HEK293 (cell line): ENCODE results near the gene PFKM.

Experiments
- CTCF ChIA-PET: fragments of 350-600 bp; formaldehyde crosslinking; extraction: SDS; loops from one replicate; lab custom pipeline; 2021; ENCODE audit warnings: antibody characterized with exemption; lab: Yijun Ruan, JAX
- POLR2A ChIA-PET: fragments of 300-600 bp; formaldehyde crosslinking; extraction: SDS; loops from one replicate; lab custom pipeline; 2020; ENCODE audit warnings: antibody characterized with exemption, inconsistent platforms; lab: Yijun Ruan, JAX
- H3K27ac ChIP-seq: fragments of 200-500 bp; sonication (Bioruptor generic); 2 replicates; pipeline ENCODE4 v1.5.1; 2014; ENCODE audit warnings: low read depth, low read length, control low read depth, inconsistent platforms; ENCODE audit errors: extremely low read depth
- H3K36me3 ChIP-seq, 2 experiments: fragments of 200-500 bp in 1 of 2; sonication (Bioruptor generic) in 1 of 2; 1 replicate in 1 of 2; 2 replicates in 1 of 2; pipeline ENCODE4 v1.5.1; 2014 to 2017; ENCODE audit warnings: inconsistent platforms in 2 of 2, low read length in 2 of 2; ENCODE audit not compliant: control insufficient read depth in 2 of 2, insufficient read depth in 1 of 2
- H3K4me1 ChIP-seq: fragments of 200-500 bp; sonication (Bioruptor generic); 2 replicates; pipeline ENCODE4 v1.5.1; 2014; ENCODE audit warnings: mild to moderate bottlenecking, low read length, inconsistent platforms; ENCODE audit not compliant: control insufficient read depth, insufficient read depth
- H3K4me3 ChIP-seq: 2 replicates; pipeline ENCODE4 v1.5.1; 2011; ENCODE audit warnings: low read depth, mild to moderate bottlenecking, control low read depth, low read length, moderate library complexity
- H3K9me3 ChIP-seq: fragments of 200-500 bp; sonication (Bioruptor generic); 2 replicates; pipeline ENCODE4 v1.5.1; 2014; ENCODE audit warnings: low read depth, low read length, inconsistent platforms; ENCODE audit not compliant: control insufficient read depth, insufficient read depth
- PRDM1 ChIP-seq: fragments of 450-650 bp; formaldehyde crosslinking; IDR thresholded peaks from 2 replicates; pipeline ENCODE4; 2016; ENCODE audit warnings: missing biosample characterization, missing genetic modification characterization
- SALL2 ChIP-seq: fragments of 450-650 bp; formaldehyde crosslinking; IDR thresholded peaks from 2 replicates; pipeline ENCODE4 v1.5.0; 2017; ENCODE audit warnings: missing biosample characterization, mild to moderate bottlenecking, missing genetic modification characterization, borderline replicate concordance
- SETDB1 ChIP-seq: IDR thresholded peaks from one replicate; pipeline ENCODE4 v1.6.1; 2017; ENCODE audit warnings: mild to moderate bottlenecking, low read length, moderate library complexity, mixed read lengths; ENCODE audit not compliant: insufficient read length
- SP7 ChIP-seq: fragments of 450-650 bp; formaldehyde crosslinking; IDR thresholded peaks from 2 replicates; pipeline ENCODE4 v1.5.1; 2016; ENCODE audit warnings: missing biosample characterization, missing genetic modification characterization
- WT1 ChIP-seq: fragments of 450-650 bp; formaldehyde crosslinking; IDR thresholded peaks from 2 replicates; pipeline ENCODE4 v1.5.1; 2016; ENCODE audit warnings: missing biosample characterization, missing genetic modification characterization
- ZBTB1 ChIP-seq: fragments of 450-650 bp; formaldehyde crosslinking; IDR thresholded peaks from 2 replicates; pipeline ENCODE4 v1.5.1; 2016; ENCODE audit warnings: missing biosample characterization, missing genetic modification characterization
- ZBTB26 ChIP-seq: fragments of 450-650 bp; formaldehyde crosslinking; optimal IDR thresholded peaks from 2 replicates; pipeline ENCODE3; 2016; ENCODE audit warnings: missing biosample characterization, mild to moderate bottlenecking, missing genetic modification characterization
- ZBTB48 ChIP-seq: fragments of 450-650 bp; formaldehyde crosslinking; IDR thresholded peaks from 2 replicates; pipeline ENCODE4 v1.5.1; 2016; ENCODE audit warnings: missing biosample characterization, missing genetic modification characterization
- ZBTB7A ChIP-seq: fragments of 450-650 bp; formaldehyde crosslinking; IDR thresholded peaks from 2 replicates; pipeline ENCODE4 v1.5.1; 2016; ENCODE audit warnings: low read depth, missing biosample characterization, missing genetic modification characterization
- ZBTB8A ChIP-seq: fragments of 450-650 bp; formaldehyde crosslinking; IDR thresholded peaks from 2 replicates; pipeline ENCODE4 v1.5.1; 2016; ENCODE audit warnings: missing biosample characterization, missing genetic modification characterization
- ZNF214 ChIP-seq: fragments of 450-650 bp; formaldehyde crosslinking; IDR thresholded peaks from 2 replicates; pipeline ENCODE4 v1.5.1; 2017; ENCODE audit warnings: missing biosample characterization, mild to moderate bottlenecking, missing genetic modification characterization, borderline replicate concordance
- ZNF350 ChIP-seq: fragments of 450-650 bp; formaldehyde crosslinking; IDR thresholded peaks from 2 replicates; pipeline ENCODE4 v1.5.0; 2017; ENCODE audit warnings: missing biosample characterization, mild to moderate bottlenecking, missing genetic modification characterization
- ZNF362 ChIP-seq: fragments of 450-650 bp; formaldehyde crosslinking; IDR thresholded peaks from 2 replicates; pipeline ENCODE4 v1.5.1; 2016; ENCODE audit warnings: missing biosample characterization, missing genetic modification characterization
- ZNF37A ChIP-seq: fragments of 450-650 bp; IDR thresholded peaks from 2 replicates; pipeline ENCODE4 v1.5.1; 2018; ENCODE audit warnings: missing biosample characterization, missing genetic modification characterization
- ZNF501 ChIP-seq: fragments of 450-650 bp; formaldehyde crosslinking; IDR thresholded peaks from 2 replicates; pipeline ENCODE4 v1.5.1; 2016; ENCODE audit warnings: missing biosample characterization, missing genetic modification characterization
- ZNF514 ChIP-seq: fragments of 450-650 bp; formaldehyde crosslinking; IDR thresholded peaks from 2 replicates; pipeline ENCODE4 v1.5.1; 2016; ENCODE audit warnings: missing biosample characterization, missing genetic modification characterization
- ZNF544 ChIP-seq: fragments of 450-650 bp; formaldehyde crosslinking; IDR thresholded peaks from 2 replicates; pipeline ENCODE4 v1.5.0; 2017; ENCODE audit warnings: missing biosample characterization, missing genetic modification characterization
- ZNF701 ChIP-seq: fragments of 450-650 bp; formaldehyde crosslinking; IDR thresholded peaks from 2 replicates; pipeline ENCODE4 v1.5.1; 2016; ENCODE audit warnings: missing biosample characterization, missing genetic modification characterization
- ZNF76 ChIP-seq: fragments of 450-650 bp; formaldehyde crosslinking; IDR thresholded peaks from 2 replicates; pipeline ENCODE4; 2016; ENCODE audit warnings: low read depth, missing biosample characterization, missing genetic modification characterization, borderline replicate concordance
- ZNF792 ChIP-seq: fragments of 450-650 bp; formaldehyde crosslinking; IDR thresholded peaks from 2 replicates; pipeline ENCODE4 v1.5.1; 2016; ENCODE audit warnings: missing biosample characterization, missing genetic modification characterization
- TF ChIP-seq, protein P1 (sequence below): sonication (generic); formaldehyde crosslinking; IDR thresholded peaks from 2 replicates; pipeline ENCODE4 v1.8.1; 2022; ENCODE audit warnings: mild to moderate bottlenecking, moderate library complexity, missing genetic modification reagents
- TF ChIP-seq, protein P2 (sequence below): fragments of 450-650 bp; formaldehyde crosslinking; IDR thresholded peaks from 2 replicates; pipeline ENCODE4 v1.5.1; 2016; ENCODE audit warnings: missing biosample characterization, missing genetic modification characterization, borderline replicate concordance
- TF ChIP-seq, protein P3 (sequence below): fragments of 450-650 bp; formaldehyde crosslinking; IDR thresholded peaks from 2 replicates; pipeline ENCODE4 v1.5.1; 2016; ENCODE audit warnings: missing biosample characterization, missing genetic modification characterization

The PFKM gene

DNA sequence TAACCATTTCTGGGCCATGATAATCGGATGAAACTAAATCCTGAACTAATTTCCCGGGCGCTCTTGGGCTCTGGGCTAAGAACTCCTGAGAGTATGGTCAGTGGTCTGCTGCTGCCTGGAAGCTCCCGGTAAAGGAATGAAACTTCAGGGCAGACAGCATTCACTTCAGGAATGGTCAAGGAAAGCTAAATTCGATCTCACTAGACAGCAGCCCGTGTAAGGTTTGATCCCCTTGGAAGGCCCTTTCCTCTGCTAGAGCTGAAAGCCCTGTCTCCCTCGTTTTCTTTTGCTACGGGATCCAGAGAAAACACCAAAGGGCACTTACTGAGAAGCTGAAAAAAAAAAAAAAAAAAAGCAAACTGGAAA is 37.5 kb downstream of the PFKM start:
- Histone ChIP-seq H3K4me3 (peak overlapping the region; percentile 86), H3K9me3 (no peaks in the 10 kb centered on the region), H3K27ac (peak overlapping the region; percentile 70), H3K4me1 (no peaks in the 10 kb centered on the region), H3K36me3 (peaks cover 8 to 22% of the 10 kb centered on the region in 2 experiments)
- POLR2A ChIA-PET = interaction anchor here (1.4 to 2.0 kb wide), 7 partner anchors 14 to 155 kb away, joined by 3 to 20 read pairs (median 6); partner anchors contain the start of genes PFKM and SENP1
- CTCF ChIA-PET = interaction anchor here (0.9 to 2.0 kb wide), 3 partner anchors 9 to 33 kb away, joined by 3 to 5 read pairs (median 4); no protein-coding TSS in a partner anchor
- TF ChIP-seq ZNF514 = no peak
- peak; percentile 86 for TF ChIP-seq PRDM1 (tag by site-specific recombination)
- TF ChIP-seq ZNF701 (tag by site-specific recombination) = no peak
- TF ChIP-seq ZNF350 (tag by site-specific recombination) = no peak
- peak; percentile 43; the same call in 1 of the 2 replicates for TF ChIP-seq ZNF362 (tag by site-specific recombination)
- no peak for TF ChIP-seq ZNF37A

GRCh38 chr12:48157018-48157888 is 38.1 kb downstream of the PFKM start, which contains the start of gene ASB8:
ASB8 (minus strand) TSS chr12:48157515; CDS start chr12:48153496, 4,019 bp downstream.
- CTCF ChIA-PET = interaction anchor here (0.6 to 2.0 kb wide), 11 partner anchors 8 to 432 kb away, joined by 3 to 6 read pairs (median 4); partner anchors contain the start of gene ENDOU
- H3K36me3 ChIP-seq = peaks cover 8 to 16% of the 10 kb centered on the region in 2 experiments
- H3K4me3 ChIP-seq = peak within 1 kb of the TSS; percentile 86
- no peaks in the 10 kb centered on the region for H3K4me1 ChIP-seq
- H3K27ac ChIP-seq = peak within 1 kb of the TSS; percentile 70
- POLR2A ChIA-PET = interaction anchor here (1.0 to 2.0 kb wide), 11 partner anchors 11 to 156 kb away, joined by 3 to 20 read pairs (median 4); partner anchors contain the start of genes CCDC184, PFKM and SENP1
- H3K9me3 ChIP-seq = no peaks in the 10 kb centered on the region
- TF ChIP-seq ZBTB7A (peak; percentile 55), ZNF501 (tag by site-specific recombination) (peak; percentile 92), ZBTB1 (tag by site-specific recombination) (peak; percentile 60; the same call in 1 of the 2 replicates), ZNF76 (tag by site-specific recombination) (peak; percentile 41; the same call in 1 of the 2 replicates), ZNF792 (tag by site-specific recombination) (0 out of 2 replicates have a peak, but pooled peaks have one; percentile 29), ZNF214 (no peak), ZBTB26 (tag by site-specific recombination) (peak; percentile 35), ZNF544 (no peak), SETDB1 (no peak), ZBTB48 (peak; percentile 32; the same call in 1 of the 2 replicates), WT1 (tag by site-specific recombination) (peak; percentile 47; the same call in 1 of the 2 replicates), SALL2 (no peak), ZBTB8A (tag by site-specific recombination) (peak; percentile 39; the same call in 1 of the 2 replicates), SP7 (tag by site-specific recombination) (peak; percentile 65; the same call in 1 of the 2 replicates)
- TF ChIP-seq, protein P1, sequence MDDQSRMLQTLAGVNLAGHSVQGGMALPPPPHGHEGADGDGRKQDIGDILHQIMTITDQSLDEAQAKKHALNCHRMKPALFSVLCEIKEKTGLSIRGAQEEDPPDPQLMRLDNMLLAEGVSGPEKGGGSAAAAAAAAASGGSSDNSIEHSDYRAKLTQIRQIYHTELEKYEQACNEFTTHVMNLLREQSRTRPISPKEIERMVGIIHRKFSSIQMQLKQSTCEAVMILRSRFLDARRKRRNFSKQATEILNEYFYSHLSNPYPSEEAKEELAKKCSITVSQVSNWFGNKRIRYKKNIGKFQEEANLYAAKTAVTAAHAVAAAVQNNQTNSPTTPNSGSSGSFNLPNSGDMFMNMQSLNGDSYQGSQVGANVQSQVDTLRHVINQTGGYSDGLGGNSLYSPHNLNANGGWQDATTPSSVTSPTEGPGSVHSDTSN (CRISPR knock-in tag) = peak; percentile 52; the same call in 1 of the 2 replicates
- TF ChIP-seq, protein P2, sequence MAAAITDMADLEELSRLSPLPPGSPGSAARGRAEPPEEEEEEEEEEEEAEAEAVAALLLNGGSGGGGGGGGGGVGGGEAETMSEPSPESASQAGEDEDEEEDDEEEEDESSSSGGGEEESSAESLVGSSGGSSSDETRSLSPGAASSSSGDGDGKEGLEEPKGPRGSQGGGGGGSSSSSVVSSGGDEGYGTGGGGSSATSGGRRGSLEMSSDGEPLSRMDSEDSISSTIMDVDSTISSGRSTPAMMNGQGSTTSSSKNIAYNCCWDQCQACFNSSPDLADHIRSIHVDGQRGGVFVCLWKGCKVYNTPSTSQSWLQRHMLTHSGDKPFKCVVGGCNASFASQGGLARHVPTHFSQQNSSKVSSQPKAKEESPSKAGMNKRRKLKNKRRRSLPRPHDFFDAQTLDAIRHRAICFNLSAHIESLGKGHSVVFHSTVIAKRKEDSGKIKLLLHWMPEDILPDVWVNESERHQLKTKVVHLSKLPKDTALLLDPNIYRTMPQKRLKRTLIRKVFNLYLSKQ (tag by site-specific recombination) = no peak
- TF ChIP-seq, protein P3, sequence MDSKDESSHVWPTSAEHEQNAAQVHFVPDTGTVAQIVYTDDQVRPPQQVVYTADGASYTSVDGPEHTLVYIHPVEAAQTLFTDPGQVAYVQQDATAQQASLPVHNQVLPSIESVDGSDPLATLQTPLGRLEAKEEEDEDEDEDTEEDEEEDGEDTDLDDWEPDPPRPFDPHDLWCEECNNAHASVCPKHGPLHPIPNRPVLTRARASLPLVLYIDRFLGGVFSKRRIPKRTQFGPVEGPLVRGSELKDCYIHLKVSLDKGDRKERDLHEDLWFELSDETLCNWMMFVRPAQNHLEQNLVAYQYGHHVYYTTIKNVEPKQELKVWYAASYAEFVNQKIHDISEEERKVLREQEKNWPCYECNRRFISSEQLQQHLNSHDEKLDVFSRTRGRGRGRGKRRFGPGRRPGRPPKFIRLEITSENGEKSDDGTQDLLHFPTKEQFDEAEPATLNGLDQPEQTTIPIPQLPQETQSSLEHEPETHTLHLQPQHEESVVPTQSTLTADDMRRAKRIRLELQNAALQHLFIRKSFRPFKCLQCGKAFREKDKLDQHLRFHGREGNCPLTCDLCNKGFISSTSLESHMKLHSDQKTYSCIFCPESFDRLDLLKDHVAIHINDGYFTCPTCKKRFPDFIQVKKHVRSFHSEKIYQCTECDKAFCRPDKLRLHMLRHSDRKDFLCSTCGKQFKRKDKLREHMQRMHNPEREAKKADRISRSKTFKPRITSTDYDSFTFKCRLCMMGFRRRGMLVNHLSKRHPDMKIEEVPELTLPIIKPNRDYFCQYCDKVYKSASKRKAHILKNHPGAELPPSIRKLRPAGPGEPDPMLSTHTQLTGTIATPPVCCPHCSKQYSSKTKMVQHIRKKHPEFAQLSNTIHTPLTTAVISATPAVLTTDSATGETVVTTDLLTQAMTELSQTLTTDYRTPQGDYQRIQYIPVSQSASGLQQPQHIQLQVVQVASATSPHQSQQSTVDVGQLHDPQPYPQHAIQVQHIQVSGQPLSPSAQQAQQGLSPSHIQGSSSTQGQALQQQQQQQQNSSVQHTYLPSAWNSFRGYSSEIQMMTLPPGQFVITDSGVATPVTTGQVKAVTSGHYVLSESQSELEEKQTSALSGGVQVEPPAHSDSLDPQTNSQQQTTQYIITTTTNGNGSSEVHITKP = peak; percentile 74
